ENCODE results near the gene UNC93A. TPM values are rescaled to one million over a fixed set of nuclear protein-coding genes. Genes with fewer than 3 reads are reported as not detected.

The UNC93A gene
- total RNA-seq, 1 donor from 2014 or later: not detected

DNA sequence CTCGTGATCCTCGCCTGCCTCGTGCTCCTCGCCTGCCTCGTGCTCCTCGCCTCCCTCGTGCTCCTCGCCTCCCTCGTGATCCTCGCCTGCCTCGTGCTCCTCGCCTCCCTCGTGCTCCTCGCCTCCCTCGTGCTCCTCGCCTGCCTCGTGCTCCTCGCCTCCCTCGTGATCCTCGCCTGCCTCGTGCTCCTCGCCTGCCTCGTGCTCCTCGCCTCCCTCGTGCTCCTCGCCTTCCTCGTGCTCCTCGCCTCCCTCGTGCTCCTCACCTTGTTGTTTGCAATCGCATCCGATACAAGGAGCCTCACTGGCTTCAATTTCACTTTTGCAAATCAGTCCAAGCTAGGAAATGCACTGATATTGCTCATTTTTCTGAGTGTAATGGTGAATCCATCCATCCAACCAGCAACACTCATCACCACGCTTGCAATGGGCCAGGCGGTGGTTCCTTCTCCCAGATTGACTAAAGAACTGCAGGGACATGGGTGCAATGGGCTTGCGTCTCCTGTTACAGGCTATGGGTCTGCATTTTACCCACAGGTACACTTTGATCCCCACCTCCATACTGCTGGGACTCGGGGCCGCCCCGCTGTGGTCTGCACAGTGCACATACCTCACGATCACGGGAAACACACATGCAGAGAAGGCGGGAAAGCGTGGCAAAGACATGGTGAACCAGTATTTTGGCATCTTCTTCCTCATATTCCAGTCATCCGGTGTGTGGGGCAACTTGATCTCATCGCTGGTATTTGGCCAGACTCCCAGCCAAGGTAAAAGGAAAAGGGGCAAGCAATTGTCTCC lies 4.6 kb downstream of the UNC93A start:
- no peak overlapping the region for H3K4me3 Mint-ChIP-seq (ENCODE audit: unreplicated experiment)
- H3K27me3 Mint-ChIP-seq (ENCODE audit: unreplicated experiment): peaks cover 7% of the 10 kb centered on the region
- DNase-seq (ENCODE audit: low spot score): no peak
- no peaks in the 10 kb centered on the region for H3K36me3 Mint-ChIP-seq (ENCODE audit: low read depth, unreplicated experiment)
- TF ChIP-seq, protein P1, sequence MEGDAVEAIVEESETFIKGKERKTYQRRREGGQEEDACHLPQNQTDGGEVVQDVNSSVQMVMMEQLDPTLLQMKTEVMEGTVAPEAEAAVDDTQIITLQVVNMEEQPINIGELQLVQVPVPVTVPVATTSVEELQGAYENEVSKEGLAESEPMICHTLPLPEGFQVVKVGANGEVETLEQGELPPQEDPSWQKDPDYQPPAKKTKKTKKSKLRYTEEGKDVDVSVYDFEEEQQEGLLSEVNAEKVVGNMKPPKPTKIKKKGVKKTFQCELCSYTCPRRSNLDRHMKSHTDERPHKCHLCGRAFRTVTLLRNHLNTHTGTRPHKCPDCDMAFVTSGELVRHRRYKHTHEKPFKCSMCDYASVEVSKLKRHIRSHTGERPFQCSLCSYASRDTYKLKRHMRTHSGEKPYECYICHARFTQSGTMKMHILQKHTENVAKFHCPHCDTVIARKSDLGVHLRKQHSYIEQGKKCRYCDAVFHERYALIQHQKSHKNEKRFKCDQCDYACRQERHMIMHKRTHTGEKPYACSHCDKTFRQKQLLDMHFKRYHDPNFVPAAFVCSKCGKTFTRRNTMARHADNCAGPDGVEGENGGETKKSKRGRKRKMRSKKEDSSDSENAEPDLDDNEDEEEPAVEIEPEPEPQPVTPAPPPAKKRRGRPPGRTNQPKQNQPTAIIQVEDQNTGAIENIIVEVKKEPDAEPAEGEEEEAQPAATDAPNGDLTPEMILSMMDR (IDR thresholded peaks at IDR 0.05; ENCODE audit: unreplicated experiment): no peak
- no peaks in the 10 kb centered on the region for H3K9me3 Mint-ChIP-seq (ENCODE audit: unreplicated experiment)
- no peak overlapping the region for H3K27ac Mint-ChIP-seq (ENCODE audit: unreplicated experiment)
- peaks cover 13% of the 10 kb centered on the region for H3K4me1 Mint-ChIP-seq (ENCODE audit: unreplicated experiment)

- Mint-ChIP-seq H3K9me3 (ENCODE audit: unreplicated experiment) (no peaks in the 10 kb centered on the region), H3K4me1 (ENCODE audit: unreplicated experiment) (peaks cover 13% of the 10 kb centered on the region), H3K36me3 (ENCODE audit: low read depth, unreplicated experiment) (no peaks in the 10 kb centered on the region), H3K27ac (ENCODE audit: unreplicated experiment) (no peak overlapping the region), H3K27me3 (ENCODE audit: unreplicated experiment) (peaks cover 7% of the 10 kb centered on the region), H3K4me3 (ENCODE audit: unreplicated experiment) (no peak overlapping the region)
- TF ChIP-seq, protein P1 (IDR thresholded peaks at IDR 0.05; ENCODE audit: unreplicated experiment): no peak
- DNase-seq (ENCODE audit: low spot score): no peak
These were observed 5.2 kb downstream of the UNC93A start for GRCh38 chr6:167296293-167296690.

- TF ChIP-seq, protein P1 (IDR thresholded peaks at IDR 0.05; ENCODE audit: unreplicated experiment): no peak
- no peak for DNase-seq (ENCODE audit: low spot score)
- H3K4me3 Mint-ChIP-seq (ENCODE audit: unreplicated experiment): no peak overlapping the region
- peaks cover 10% of the 10 kb centered on the region for H3K4me1 Mint-ChIP-seq (ENCODE audit: unreplicated experiment)
- no peaks in the 10 kb centered on the region for H3K9me3 Mint-ChIP-seq (ENCODE audit: unreplicated experiment)
- H3K36me3 Mint-ChIP-seq (ENCODE audit: low read depth, unreplicated experiment): no peaks in the 10 kb centered on the region
- no peak overlapping the region for H3K27ac Mint-ChIP-seq (ENCODE audit: unreplicated experiment)
- peaks cover 7% of the 10 kb centered on the region for H3K27me3 Mint-ChIP-seq (ENCODE audit: unreplicated experiment)
These were observed 5.8 kb downstream of the UNC93A start for GRCh38 chr6:167296902-167297301.

- Mint-ChIP-seq H3K9me3 (ENCODE audit: unreplicated experiment) (no peaks in the 10 kb centered on the region), H3K27me3 (ENCODE audit: unreplicated experiment) (peaks cover 7% of the 10 kb centered on the region), H3K4me1 (ENCODE audit: unreplicated experiment) (peaks cover 2% of the 10 kb centered on the region), H3K36me3 (ENCODE audit: low read depth, unreplicated experiment) (no peaks in the 10 kb centered on the region), H3K27ac (ENCODE audit: unreplicated experiment) (no peak overlapping the region), H3K4me3 (ENCODE audit: unreplicated experiment) (no peak overlapping the region)
- TF ChIP-seq, protein P1 (IDR thresholded peaks at IDR 0.05; ENCODE audit: unreplicated experiment): no peak
- no peak for DNase-seq (ENCODE audit: low spot score)
These were observed 7.0 kb downstream of the UNC93A start for GRCh38 chr6:167298127-167298526.

- Mint-ChIP-seq H3K27ac (ENCODE audit: unreplicated experiment) (peak overlapping the region; percentile 57), H3K9me3 (ENCODE audit: unreplicated experiment) (no peaks in the 10 kb centered on the region), H3K4me3 (ENCODE audit: unreplicated experiment) (no peak overlapping the region), H3K27me3 (ENCODE audit: unreplicated experiment) (peaks cover 7% of the 10 kb centered on the region), H3K36me3 (ENCODE audit: low read depth, unreplicated experiment) (no peaks in the 10 kb centered on the region), H3K4me1 (ENCODE audit: unreplicated experiment) (peaks cover 2% of the 10 kb centered on the region)
- no peak for DNase-seq (ENCODE audit: low spot score)
- TF ChIP-seq, protein P1 (IDR thresholded peaks at IDR 0.05; ENCODE audit: unreplicated experiment): no peak
These were observed 8.7 kb downstream of the UNC93A start for GRCh38 chr6:167299641-167300308.

Measured in endothelial cell (in vitro differentiated cells).